Heart right ventricle (tissue), 16 donors: ENCODE data around the gene PLEKHA7. TPM values are rescaled to one million over a fixed set of nuclear protein-coding genes. Genes with fewer than 3 reads are reported as not detected.
A peak's percentile ranks its signal among the peaks of the same experiment; 100 is the strongest.

Source experiments
- ATAC-seq, 8 donors: fragments of 200-7000 bp; cut with Tn5 transposase; one replicate each; pipeline ENCODE4 v1.9.1; 2020; ENCODE audit warnings: mild to moderate bottlenecking in 8 of 8, moderate library complexity in 8 of 8, moderate number of reproducible peaks in 1 of 8
- DNase-seq, 2 donors: peaks; one replicate each; pipeline ENCODE4 v3.0.0-alpha.2; 2020
- H3K27ac ChIP-seq, 10 donors: fragments of 200-600 bp; sonication (generic) in 2 of 10; one replicate each; pipeline versions ENCODE4 v1.5.0 to v1.8.0; 2020 to 2022; ENCODE audit warnings: mild to moderate bottlenecking in 3 of 10
- H3K27me3 ChIP-seq, 7 donors: fragments of 200-600 bp; one replicate each; pipeline ENCODE4 v1.8.0; 2021 to 2022; ENCODE audit warnings: mild to moderate bottlenecking in 2 of 7
- H3K36me3 ChIP-seq, 9 donors: fragments of 200-600 bp; sonication (generic) in 1 of 9; one replicate each; pipeline versions ENCODE4 v1.5.0 to v1.8.0; 2020 to 2022; ENCODE audit warnings: mild to moderate bottlenecking in 2 of 9
- H3K4me1 ChIP-seq, 9 donors: fragments of 200-600 bp; sonication (generic) in 1 of 9; one replicate each; pipeline versions ENCODE4 v1.5.0 to v1.8.0; 2020 to 2022; ENCODE audit warnings: mild to moderate bottlenecking in 4 of 9
- H3K4me3 ChIP-seq, 10 donors: fragments of 200-600 bp; sonication (generic) in 2 of 10; one replicate each; pipeline versions ENCODE4 v1.5.0 to v1.8.0; 2020 to 2022; ENCODE audit warnings: mild to moderate bottlenecking in 7 of 10, moderate library complexity in 2 of 10
- H3K9me3 ChIP-seq, 11 donors: fragments of 200-600 bp in 10 of 11; sonication (generic) in 2 of 11; one replicate each; pipeline versions ENCODE4 v1.5.0 to v1.8.0; 2013 to 2022; ENCODE audit warnings: mild to moderate bottlenecking in 2 of 11, control low read depth in 1 of 11, moderate library complexity in 1 of 11
- WGBS, 2 donors: extraction: QIAGEN DNeasy Blood & Tissue Kit; methylation state at CpG; one replicate each; pipeline ENCODE4 v1.1.7; 2013; ENCODE audit warnings: inconsistent platforms in 1 of 2; 5-methylcytosine and 5-hydroxymethylcytosine counted together
- intact Hi-C, 10 donors: fragments of 100-400 bp; cut with DNase I; formaldehyde crosslinking; loops; one replicate each; pipeline versions ENCODE4 v1.11.1 to v1.14.2; 2022
- polyA plus RNA-seq, 2 donors: library from polyadenylated mRNA; stranded (reverse); fragments of 200-250 nt; gene quantifications; one replicate each; pipeline ENCODE4 v1.2.3, GENCODE V29; 2013
- total RNA-seq, 10 donors: library from RNA; stranded (reverse); fragmentation: NEBNext Ultra II Directional in 3 of 10; extraction: Animal tissue kit (Norgen Biotek cat#: 25700) in 3 of 10; gene quantifications; one replicate each; pipeline versions ENCODE4 v1.2.1 to v1.2.4, GENCODE V29; 2021 to 2023
- TF ChIP-seq, protein P1 (sequence below), 9 donors: fragments of 200-600 bp; sonication (generic) in 2 of 9; IDR thresholded peaks; one replicate each; pipeline versions ENCODE4 v1.5.0 to v1.8.0; 2021 to 2022; ENCODE audit warnings: antibody characterized with exemption in 9 of 9, mild to moderate bottlenecking in 5 of 9, moderate library complexity in 1 of 9
- donor health status: Arrhythmogenic right ventricular cardiomyopathy.
- donor health status: ischemic (EF 13 %, LVEDD 7.1; RV severe dilation, severe dysfunction).
- donor health status: healthy with polysubstance abuse.
- donor health status: DM: no; HTN: yes; CAD: no.
- donor health status: DM: no; HTN: no; CAD: no.
- donor health status: ischemic (EF 25% LVEDD 6.9; RV normal size, moderate dysfunction).
- donor health status: ischemic (EF 25% LVEDD 5.7; RV mildly dilated, moderate dysfunction).
- donor health status: healthy.
- donor health status: DM: yes; HTN: yes; CAD: no.
- donor health status: Ischemic cardiomyopathy.
- donor health status: ischemic (EF 35%, LVEDD 5.7; RV mildly dilated, moderate dysfunction).
- donor health status: nonischemic (EF 11% LVEDD 7.7; RV severe dilation, severe dysfunction).
- donor health status: DM: yes; HTN: yes; CAD: no.
- donor health status: PGD.
- donor health status: ischemic (EF 29% LVEDD 5.4; RV normal size, mild dysfunction).
- donor health status: nonischemic (EF 23%, LVEDD 6.1; RV moderate dilation, normal function).

The PLEKHA7 gene
- total and polyA plus RNA-seq, 12 donors: 15.3 to 46.9 (median 24.0) TPM

DNA sequence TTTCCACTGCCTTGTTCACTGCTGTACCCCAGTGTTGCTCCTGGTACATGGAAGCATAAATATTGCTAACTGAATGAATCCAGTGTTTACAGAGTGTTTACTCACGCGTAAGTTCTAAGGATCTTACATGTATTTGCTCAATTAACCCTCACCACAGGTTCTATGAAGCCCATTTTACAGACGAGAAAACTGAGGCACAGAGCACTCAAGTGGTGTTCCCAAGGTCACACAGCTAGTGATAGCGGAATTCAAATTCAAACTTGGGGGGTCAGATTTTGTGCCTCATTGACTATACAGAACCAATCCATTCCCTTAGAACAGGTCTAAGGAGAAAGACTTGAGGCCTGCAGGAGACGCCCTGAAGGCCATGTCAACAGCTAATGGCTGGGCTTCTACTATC is 72.3 kb downstream of the PLEKHA7 start:
- no peak for DNase-seq
- TF ChIP-seq, protein P1, sequence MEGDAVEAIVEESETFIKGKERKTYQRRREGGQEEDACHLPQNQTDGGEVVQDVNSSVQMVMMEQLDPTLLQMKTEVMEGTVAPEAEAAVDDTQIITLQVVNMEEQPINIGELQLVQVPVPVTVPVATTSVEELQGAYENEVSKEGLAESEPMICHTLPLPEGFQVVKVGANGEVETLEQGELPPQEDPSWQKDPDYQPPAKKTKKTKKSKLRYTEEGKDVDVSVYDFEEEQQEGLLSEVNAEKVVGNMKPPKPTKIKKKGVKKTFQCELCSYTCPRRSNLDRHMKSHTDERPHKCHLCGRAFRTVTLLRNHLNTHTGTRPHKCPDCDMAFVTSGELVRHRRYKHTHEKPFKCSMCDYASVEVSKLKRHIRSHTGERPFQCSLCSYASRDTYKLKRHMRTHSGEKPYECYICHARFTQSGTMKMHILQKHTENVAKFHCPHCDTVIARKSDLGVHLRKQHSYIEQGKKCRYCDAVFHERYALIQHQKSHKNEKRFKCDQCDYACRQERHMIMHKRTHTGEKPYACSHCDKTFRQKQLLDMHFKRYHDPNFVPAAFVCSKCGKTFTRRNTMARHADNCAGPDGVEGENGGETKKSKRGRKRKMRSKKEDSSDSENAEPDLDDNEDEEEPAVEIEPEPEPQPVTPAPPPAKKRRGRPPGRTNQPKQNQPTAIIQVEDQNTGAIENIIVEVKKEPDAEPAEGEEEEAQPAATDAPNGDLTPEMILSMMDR (IDR thresholded peaks at IDR 0.05): no peak
- no peak overlapping the region for H3K4me3 ChIP-seq
- H3K27ac ChIP-seq: peak overlapping the region in 1 of 10 donors; percentile 3
- no peaks in the 10 kb centered on the region for H3K9me3 ChIP-seq
- no peaks in the 10 kb centered on the region for H3K27me3 ChIP-seq
- no peaks in the 10 kb centered on the region for H3K36me3 ChIP-seq
- H3K4me1 ChIP-seq: peaks cover 0 to 14% (median 2%) of the 10 kb centered on the region in 9 donors
- intact Hi-C loops: loop anchor here in 3 of 10 donors (10.0 kb wide), 2 partner anchors 127 to 157 kb away; no protein-coding TSS in a partner anchor
- WGBS, 2 donors: 76% methylated on average over 5 of the region's 5 CpGs
- no peak for ATAC-seq

DNA sequence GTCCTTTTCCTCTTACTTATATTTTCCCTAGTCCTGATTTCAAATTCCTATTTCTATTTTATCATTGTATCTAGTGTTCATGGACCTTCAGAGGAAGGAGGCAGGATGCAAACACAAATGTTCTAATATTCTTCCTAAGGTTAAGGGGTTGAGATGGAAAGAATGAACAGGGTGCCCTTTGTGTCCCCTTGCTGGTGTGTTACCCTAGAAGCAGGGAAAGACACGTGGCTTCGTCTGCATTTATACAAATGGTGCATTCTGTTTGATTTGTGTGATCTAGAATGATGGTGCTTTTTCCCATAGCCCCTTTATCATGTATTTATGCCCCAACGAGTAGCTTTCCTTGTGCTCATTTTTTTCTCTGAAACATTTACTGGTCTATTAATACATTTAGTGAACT is 76.2 kb downstream of the PLEKHA7 start:
- ATAC-seq: no peak
- TF ChIP-seq, protein P1 (IDR thresholded peaks at IDR 0.05): no peak
- WGBS, 2 donors: 67 to 73% methylated on average over 3 of the region's 3 CpGs
- H3K27me3 ChIP-seq: no peaks in the 10 kb centered on the region
- no peak overlapping the region for H3K27ac ChIP-seq
- no peak for DNase-seq
- intact Hi-C loops: loop anchor here in 4 of 10 donors (5.0 to 10.0 kb wide), 2 partner anchors 123 to 151 kb away; no protein-coding TSS in a partner anchor
- H3K9me3 ChIP-seq: no peaks in the 10 kb centered on the region
- H3K4me1 ChIP-seq: peaks cover 6 to 49% (median 24%) of the 10 kb centered on the region in 9 donors
- H3K4me3 ChIP-seq: no peak overlapping the region
- H3K36me3 ChIP-seq: no peaks in the 10 kb centered on the region

DNA sequence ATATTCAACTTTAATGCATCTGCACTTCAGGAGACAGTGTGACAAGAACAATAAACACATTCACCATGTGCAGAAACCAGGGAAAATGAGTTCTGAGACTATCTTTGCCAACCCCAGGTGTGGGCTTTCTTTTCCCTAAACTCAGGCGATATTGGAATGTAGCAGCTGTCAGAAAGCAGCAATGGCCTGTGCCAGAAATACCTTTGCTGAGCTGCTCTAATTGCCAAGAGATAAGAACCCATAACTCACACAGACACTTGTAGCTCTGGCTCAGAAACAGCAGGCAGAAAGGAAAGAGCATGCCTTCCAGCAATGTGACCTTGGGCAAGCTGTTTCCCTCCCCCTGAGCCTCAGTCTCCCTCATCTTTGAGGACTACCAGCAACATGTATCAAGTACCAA is 77.6 kb downstream of the PLEKHA7 start:
- ATAC-seq (peak; percentile 51 to 81 (median 72)), DNase-seq (peak in 1 of 2 donors; percentile 41)
- WGBS, 2 donors: 25 to 45% methylated on average over 1 of the region's 1 CpG
- H3K9me3 ChIP-seq: no peaks in the 10 kb centered on the region
- H3K36me3 ChIP-seq: no peaks in the 10 kb centered on the region
- peaks cover 6 to 54% (median 26%) of the 10 kb centered on the region in 9 donors for H3K4me1 ChIP-seq
- intact Hi-C loops: loop anchor here in 4 of 10 donors (2.0 to 10.0 kb wide), 3 partner anchors 122 to 149 kb away; no protein-coding TSS in a partner anchor
- TF ChIP-seq, protein P1 (IDR thresholded peaks at IDR 0.05): no peak
- peak overlapping the region in 1 of 10 donors; percentile 1 for H3K4me3 ChIP-seq
- peak overlapping the region in 9 of 10 donors; percentile 34 to 89 (median 74) for H3K27ac ChIP-seq
- H3K27me3 ChIP-seq: no peaks in the 10 kb centered on the region

DNA sequence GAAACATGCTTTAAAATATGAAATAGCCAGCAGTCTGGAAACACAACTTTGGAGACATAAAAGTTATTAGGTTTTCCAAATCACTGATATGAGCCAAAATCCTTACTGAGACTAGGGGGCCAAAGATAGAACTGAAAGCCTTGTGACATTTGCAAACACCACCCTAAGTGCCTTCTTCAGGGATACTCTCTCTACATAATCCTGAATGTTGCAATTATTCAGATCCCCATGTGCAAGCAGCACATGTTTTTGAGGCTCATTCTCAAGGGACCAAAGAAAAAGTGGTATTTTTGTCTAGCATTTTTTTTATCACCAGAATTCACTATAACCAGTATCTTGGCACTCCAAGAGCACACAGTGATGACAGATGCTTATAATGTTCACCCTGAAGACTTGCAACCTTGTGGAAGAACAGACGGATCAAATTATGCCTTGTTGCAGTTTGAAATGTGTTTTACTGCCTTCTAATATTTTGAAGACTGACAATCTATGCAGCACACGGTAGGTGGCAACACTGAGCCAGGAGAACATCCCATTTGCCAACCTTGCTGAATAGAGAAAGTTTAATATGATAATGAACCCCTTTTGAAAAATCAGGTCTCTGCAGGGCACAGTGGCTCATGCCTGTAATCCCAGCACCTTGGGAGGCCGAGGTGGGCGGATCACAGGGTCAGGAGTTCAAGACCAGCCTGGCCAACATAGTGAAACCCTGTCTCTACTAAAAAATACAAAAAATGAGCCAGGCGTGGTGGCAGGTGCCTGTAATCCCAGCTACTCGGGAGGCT is 78.5 kb downstream of the PLEKHA7 start:
- intact Hi-C loops: loop anchor here in 4 of 10 donors (2.0 to 10.0 kb wide), 3 partner anchors 121 to 148 kb away; no protein-coding TSS in a partner anchor
- TF ChIP-seq, protein P1 (IDR thresholded peaks at IDR 0.05): peak; percentile 13 to 74 (median 68)
- peak overlapping the region in 9 of 10 donors; percentile 18 to 89 (median 74) for H3K27ac ChIP-seq

More for the DNA sequence above, 78.5 kb downstream of the PLEKHA7 start:
- DNase-seq (no peak), ATAC-seq (peak in 5 of 8 donors; percentile 20 to 54 (median 48))
- Histone ChIP-seq H3K9me3 (no peaks in the 10 kb centered on the region), H3K27me3 (no peaks in the 10 kb centered on the region), H3K36me3 (no peaks in the 10 kb centered on the region), H3K4me3 (no peak overlapping the region), H3K4me1 (peaks cover 6 to 50% (median 26%) of the 10 kb centered on the region in 9 donors)
- WGBS, 2 donors: 28 to 31% methylated on average over 6 of the region's 6 CpGs
